NB4 (cell line): ENCODE data around the gene PLEKHA8.
A peak's percentile ranks its signal among the peaks of the same experiment; 100 is the strongest.

Experiments
- DNase-seq: peaks from one replicate; pipeline ENCODE4 v3.0.0; 2010; ENCODE audit warnings: low read depth
- H3K4me3 ChIP-seq: one replicate; pipeline ENCODE4 v1.5.1; 2011; ENCODE audit warnings: mild to moderate bottlenecking, low read depth, low read length, moderate library complexity
- CTCF ChIP-seq: IDR thresholded peaks from one replicate; pipeline ENCODE4 v1.5.1; 2012; ENCODE audit warnings: low read depth, low read length
- MAX ChIP-seq: IDR thresholded peaks from 2 replicates; pipeline ENCODE4 v1.6.1; 2011; ENCODE audit warnings: low read depth, low read length
- MYC ChIP-seq: IDR thresholded peaks from 2 replicates; pipeline ENCODE4 v1.6.1; 2011; ENCODE audit warnings: low read depth, low read length
- POLR2A ChIP-seq: IDR thresholded peaks from 2 replicates; pipeline ENCODE4 v1.6.1; 2011; ENCODE audit warnings: mild to moderate bottlenecking; ENCODE audit not compliant: insufficient read length; ENCODE audit errors: extremely low read depth

Gene PLEKHA8

DNA sequence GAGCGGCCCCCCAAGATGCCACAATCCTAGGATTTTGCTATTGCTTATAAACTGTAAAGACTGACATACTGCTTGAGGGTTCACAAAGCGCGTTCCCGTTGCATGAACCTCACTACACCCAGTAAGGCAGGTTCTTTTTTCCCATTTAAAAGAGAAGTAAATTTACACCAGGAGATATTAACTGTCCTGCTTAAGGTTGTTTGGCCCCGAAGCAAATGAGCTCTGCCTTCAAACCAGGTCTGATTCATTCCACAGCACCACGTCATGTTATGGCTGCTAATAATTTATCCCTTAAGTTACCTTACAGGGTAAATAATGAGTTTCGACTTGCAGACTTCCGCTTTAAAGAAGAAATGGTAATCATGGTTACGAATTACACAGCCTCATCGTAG lies 1.2 kb upstream of the PLEKHA8 start:
- H3K4me3 ChIP-seq, result peak overlapping the region; percentile 84
- no peak for DNase-seq
- no peak for TF ChIP-seq CTCF
- no peak for TF ChIP-seq MAX
- no peak for TF ChIP-seq MYC
- TF ChIP-seq POLR2A, result no peak

DNA sequence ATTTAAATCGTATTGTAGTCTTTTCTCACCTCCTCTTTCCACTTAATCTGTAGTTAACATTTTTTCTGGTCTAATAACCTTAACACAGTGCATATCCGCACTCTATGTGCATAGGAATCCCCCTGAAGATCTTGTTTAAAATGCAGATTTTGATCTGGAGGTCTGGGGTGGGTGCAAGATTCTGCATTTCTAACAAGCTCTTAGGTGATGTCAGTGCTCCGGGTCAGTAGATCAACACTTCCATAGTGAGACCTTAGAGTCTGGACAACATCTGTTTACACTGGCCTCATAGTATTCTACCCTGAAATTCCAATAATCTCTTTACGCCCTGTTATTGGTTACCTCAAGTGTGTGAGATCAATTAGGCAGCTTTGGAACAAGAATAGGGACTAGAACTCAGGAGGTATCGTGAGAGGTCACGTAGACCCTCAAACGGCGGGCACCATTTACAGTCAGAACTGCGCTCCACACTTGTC lies 434 bp upstream of the PLEKHA8 start:
- no peak for DNase-seq
- TF ChIP-seq MAX (no peak), CTCF (no peak), POLR2A (no peak), MYC (no peak)
- H3K4me3 ChIP-seq, result peak overlapping the region; percentile 84

DNA sequence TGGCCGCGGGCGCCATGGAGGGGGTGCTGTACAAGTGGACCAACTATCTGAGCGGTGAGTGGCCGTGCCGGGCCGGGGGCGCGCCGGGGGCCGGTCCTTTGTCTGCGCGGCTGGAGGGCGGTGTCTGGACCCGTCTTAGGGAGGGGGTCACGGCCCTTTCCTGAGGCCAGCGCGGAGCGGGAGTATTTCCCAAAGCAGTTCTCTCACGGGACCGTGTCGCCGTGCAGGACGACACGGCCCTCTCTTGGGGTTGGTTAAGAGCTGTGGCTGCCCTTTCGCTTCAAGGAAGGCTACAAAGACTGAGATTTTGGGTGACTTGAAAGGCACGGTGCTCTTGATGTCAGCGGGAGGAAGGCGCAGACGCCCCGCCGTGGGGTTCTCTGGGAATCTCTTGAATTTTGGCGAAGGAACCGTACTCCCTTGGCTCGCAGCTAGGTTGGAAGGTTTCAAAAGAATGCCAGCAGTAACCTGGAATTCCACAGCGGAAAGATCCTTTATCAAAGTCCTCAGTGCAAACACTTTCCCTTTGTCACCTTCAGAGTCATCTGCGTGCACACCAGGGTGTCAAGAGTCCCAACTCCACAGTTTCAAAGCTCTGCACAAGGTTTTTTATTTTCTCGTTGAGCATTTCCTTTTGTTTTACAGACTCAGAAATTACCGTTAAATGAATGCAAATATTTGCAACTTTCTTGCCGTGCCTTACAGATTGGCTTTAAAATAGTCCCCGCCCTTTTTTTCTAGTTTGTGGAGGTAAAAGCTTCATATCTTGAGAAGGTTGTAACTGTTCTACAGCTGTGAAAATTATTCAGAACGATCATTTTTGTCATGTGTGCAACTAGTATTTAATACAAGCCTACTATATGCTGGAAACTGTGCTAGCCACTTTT lies 780 bp downstream of the PLEKHA8 start:
- DNase-seq, result peak; percentile 72
- H3K4me3 ChIP-seq, result peak overlapping the region; percentile 84
- TF ChIP-seq MYC (no peak), CTCF (no peak)

GRCh38 chr7:30029696-30030095 lies 1.5 kb downstream of the PLEKHA8 start:
- TF ChIP-seq CTCF (peak; percentile 3), MAX (no peak), MYC (no peak)
- peak; percentile 56 for DNase-seq
- H3K4me3 ChIP-seq, result peak overlapping the region; percentile 84

GRCh38 chr7:30032310-30033125 lies 4.3 kb downstream of the PLEKHA8 start:
- no peak overlapping the region for H3K4me3 ChIP-seq
- TF ChIP-seq POLR2A, result no peak
- TF ChIP-seq MYC, result no peak
- no peak for TF ChIP-seq CTCF
- no peak for TF ChIP-seq MAX
- DNase-seq, result no peak
